IMR-90 (cell line): ENCODE measurements around the gene TM9SF4. TPM values are rescaled to one million over a fixed set of nuclear protein-coding genes. Genes with fewer than 3 reads are reported as not detected.

Source experiments
- ATAC-seq: fragments of 200-7000 bp; cut with Tn5 transposase; 2 replicates; pipeline ENCODE4 v1.9.1; 2020; ENCODE audit warnings: low read depth, mild to moderate bottlenecking, moderate library complexity
- BruUV-seq: library from RNA; stranded (reverse); fragments of 400-500 nt; replicated peaks from 2 replicates; lab custom pipeline; 2021; lab: Mats Ljungman, UMichigan
- CTCF ChIA-PET: fragments of 300-600 bp; formaldehyde crosslinking; extraction: SDS; loops from one replicate; lab custom pipeline; 2021; ENCODE audit warnings: antibody characterized with exemption; lab: Yijun Ruan, JAX
- POLR2A ChIA-PET: fragments of 300-600 bp; sonication (Branson Sonifier 250); formaldehyde crosslinking; loops from one replicate; lab custom pipeline; 2022; ENCODE audit warnings: antibody characterized with exemption; ENCODE audit not compliant: unreplicated experiment; lab: Charles Lee
- DNase-seq: peaks from one replicate; pipeline ENCODE4 v3.0.0; 2013
- H2AFZ ChIP-seq: replicated peaks from 2 replicates; pipeline ENCODE3; 2013; ENCODE audit warnings: low read length, mild to moderate bottlenecking; ENCODE audit not compliant: poor library complexity
- H2AK5ac ChIP-seq: 2 replicates; pipeline ENCODE4 v1.6.1; 2013; ENCODE audit warnings: low read depth, low read length, inconsistent platforms
- H2AK9ac ChIP-seq: replicated peaks from 2 replicates; pipeline ENCODE3; 2013; ENCODE audit warnings: mild to moderate bottlenecking, low read depth, low read length, moderate library complexity; ENCODE audit not compliant: poor library complexity
- H2BK120ac ChIP-seq: 2 replicates; pipeline ENCODE4 v1.6.1; 2013; ENCODE audit warnings: low read depth, low read length, inconsistent platforms
- H2BK15ac ChIP-seq: 3 replicates; pipeline ENCODE4 v1.6.1; 2013; ENCODE audit warnings: low read depth, low read length, inconsistent platforms
- H2BK20ac ChIP-seq: 2 replicates; pipeline ENCODE4 v1.6.1; 2013; ENCODE audit warnings: low read depth, mild to moderate bottlenecking, inconsistent platforms, low read length, moderate library complexity
- H2BK5ac ChIP-seq: 2 replicates; pipeline ENCODE4 v1.6.1; 2013; ENCODE audit warnings: mild to moderate bottlenecking, low read depth, low read length, inconsistent platforms; ENCODE audit not compliant: poor library complexity, severe bottlenecking
- H3K14ac ChIP-seq: replicated peaks from 2 replicates; pipeline ENCODE4 v1.6.1; 2013; ENCODE audit warnings: low read depth, low read length, inconsistent platforms
- H3K18ac ChIP-seq: 2 replicates; pipeline ENCODE4 v1.6.1; 2013; ENCODE audit warnings: low read depth, low read length, control low read depth
- H3K23ac ChIP-seq: 2 replicates; pipeline ENCODE4 v1.6.1; 2013; ENCODE audit warnings: low read depth, low read length, inconsistent platforms
- H3K27ac ChIP-seq: 2 replicates; pipeline ENCODE4 v1.5.1; 2013; ENCODE audit warnings: mild to moderate bottlenecking, control low read depth, low read length; ENCODE audit not compliant: insufficient read depth
- H3K27me3 ChIP-seq: 2 replicates; pipeline ENCODE4 v1.6.1; 2013; ENCODE audit warnings: low read length; ENCODE audit not compliant: control insufficient read depth, insufficient read depth
- H3K36me3 ChIP-seq: 2 replicates; pipeline ENCODE4 v1.6.1; 2013; ENCODE audit warnings: low read length, mixed read lengths; ENCODE audit not compliant: control insufficient read depth, insufficient read depth
- H3K4ac ChIP-seq: 2 replicates; pipeline ENCODE4 v1.6.1; 2013; ENCODE audit warnings: low read depth, low read length, inconsistent platforms
- H3K4me1 ChIP-seq: 2 replicates; pipeline ENCODE4 v1.6.1; 2013; ENCODE audit warnings: low read length, mixed read lengths; ENCODE audit not compliant: control insufficient read depth, insufficient read depth
- H3K4me2 ChIP-seq: 2 replicates; pipeline ENCODE4 v1.6.1; 2013; ENCODE audit warnings: low read depth, mild to moderate bottlenecking, control low read depth, low read length, moderate library complexity
- H3K4me3 ChIP-seq: 2 replicates; pipeline ENCODE4 v1.5.1; 2013; ENCODE audit warnings: low read depth, mild to moderate bottlenecking, control low read depth, low read length, moderate library complexity; ENCODE audit not compliant: insufficient read depth
- H3K56ac ChIP-seq: 2 replicates; pipeline ENCODE4 v1.6.1; 2013; ENCODE audit warnings: low read length, inconsistent platforms; ENCODE audit not compliant: insufficient read depth; ENCODE audit errors: extremely low read depth
- H3K79me1 ChIP-seq, 2 experiments: 2 replicates each; pipeline ENCODE4 v1.6.1; 2013; ENCODE audit warnings: low read length in 2 of 2, inconsistent platforms in 1 of 2, low read depth in 1 of 2
- H3K9ac ChIP-seq: 2 replicates; pipeline ENCODE4 v1.6.1; 2013; ENCODE audit warnings: low read depth, low read length, control low read depth
- H3K9me1 ChIP-seq: 2 replicates; pipeline ENCODE4 v1.6.1; 2013; ENCODE audit warnings: low read length, inconsistent platforms; ENCODE audit not compliant: insufficient read depth
- H3K9me3 ChIP-seq: 2 replicates; pipeline ENCODE4 v1.6.1; 2013; ENCODE audit warnings: low read length; ENCODE audit not compliant: control insufficient read depth, insufficient read depth
- H4K20me1 ChIP-seq: 2 replicates; pipeline ENCODE4 v1.6.1; 2013; ENCODE audit warnings: low read length, inconsistent platforms; ENCODE audit not compliant: insufficient read depth
- H4K5ac ChIP-seq: 2 replicates; pipeline ENCODE4 v1.6.1; 2013; ENCODE audit warnings: mild to moderate bottlenecking, low read depth, low read length, control low read depth
- H4K8ac ChIP-seq, 2 experiments: 2 replicates each; pipeline ENCODE4 v1.6.1; 2013; ENCODE audit warnings: low read depth in 2 of 2, low read length in 2 of 2, control low read depth in 1 of 2, inconsistent platforms in 1 of 2
- H4K91ac ChIP-seq: 2 replicates; pipeline ENCODE4 v1.6.1; 2013; ENCODE audit warnings: low read depth, low read length, inconsistent platforms; ENCODE audit not compliant: insufficient read depth
- BHLHE40 ChIP-seq: fragments of 150-350 bp; IDR thresholded peaks from 2 replicates; pipeline ENCODE4 v1.6.1; 2016; ENCODE audit warnings: mild to moderate bottlenecking, low read depth, low read length
- MAFK ChIP-seq: IDR thresholded peaks from 2 replicates; pipeline ENCODE4 v1.6.1; 2012; ENCODE audit warnings: low read depth, low read length, improper control_type of control experiment
- RAD21 ChIP-seq: IDR thresholded peaks from 2 replicates; pipeline ENCODE4 v1.6.1; 2012; ENCODE audit warnings: low read length, improper control_type of control experiment
- WGBS, 2 experiments: methylation state at CpG; one replicate each; pipeline versions ENCODE4 v1.1.5 to v1.1.7; 2013; ENCODE audit warnings: missing lambda C conversion rate in 2 of 2; ENCODE audit not compliant: insufficient read length in 1 of 2; ENCODE audit errors: extremely low coverage in 2 of 2; 5-methylcytosine and 5-hydroxymethylcytosine counted together
- dilution Hi-C: fragments of 300-500 bp; cut with HindIII; formaldehyde crosslinking; loops from one replicate; pipeline ENCODE4 v1.14.3; 2018; ENCODE audit warnings: low sequenced_read_pairs; ENCODE audit not compliant: unreplicated experiment
- in situ Hi-C: fragments of 300-500 bp; cut with MboI; formaldehyde crosslinking; loops from 3 replicates; pipeline ENCODE4 v1.14.3; 2019; ENCODE audit warnings: low sequenced_read_pairs, inconsistent platforms, mixed read lengths
- intact Hi-C: fragments of 100-400 bp; cut with micrococcal nuclease; formaldehyde crosslinking; loops from 2 replicates; pipeline ENCODE4 v1.10.0; 2022
- polyA plus RNA-seq, 3 experiments: library from polyadenylated mRNA; depleted of rRNA; stranded (reverse); fragments of >200 nt; gene quantifications; 2 replicates each; pipeline ENCODE4 v1.2.3, GENCODE V29; 2012; ENCODE audit warnings: low replicate concordance in 1 of 3
- total RNA-seq: library from RNA; depleted of rRNA; stranded (reverse); fragments of >200 nt; gene quantifications from 2 replicates; pipeline ENCODE4 v1.2.3, GENCODE V29; 2012

The TM9SF4 gene
- total and polyA plus RNA-seq, 2 of the 4 experiments (the other 2 are of a cell fraction), result 35.3 to 59.1 TPM

GRCh38 chr20:32205843-32206759 is 96.6 kb downstream of the TM9SF4 start:
- Histone ChIP-seq H4K8ac (no peak overlapping the region; a peak in 1 of 4 replicates), H3K27me3 (no peaks in the 10 kb centered on the region), H3K18ac (no peak overlapping the region), H2BK120ac (no peak overlapping the region), H3K56ac (no peak overlapping the region), H3K4me2 (peak overlapping the region; percentile 95), H2AK5ac (no peak overlapping the region; the same call in 1 of the 2 replicates), H2AFZ (no peak overlapping the region), H3K4ac (no peak overlapping the region; the same call in 1 of the 2 replicates), H4K20me1 (peaks cover 43% of the 10 kb centered on the region), H3K9ac (peak overlapping the region; percentile 94; the same call in 1 of the 2 replicates), H3K4me1 (peaks cover 23% of the 10 kb centered on the region), H3K23ac (peak overlapping the region; percentile 53), H3K14ac (peak overlapping the region; percentile 48; the same call in 1 of the 2 replicates), H3K9me1 (peaks cover 26% of the 10 kb centered on the region), H2BK20ac (no peak overlapping the region), H2BK15ac (no peak overlapping the region), H4K5ac (no peak overlapping the region), H2BK5ac (no peak overlapping the region), H3K36me3 (peaks cover 16% of the 10 kb centered on the region), H3K4me3 (peak overlapping the region; percentile 93), H3K9me3 (no peaks in the 10 kb centered on the region), H3K79me1 (peaks cover 68 to 89% of the 10 kb centered on the region in 2 experiments), H3K27ac (no peak overlapping the region), H2AK9ac (peak overlapping the region; percentile 97), H4K91ac (no peak overlapping the region)
- intact Hi-C loops (loop anchor here (5.0 kb wide), 1 partner anchor 384 kb away; no protein-coding TSS in a partner anchor), dilution Hi-C loops (no loop called here), in situ Hi-C loops (no loop called here)
- no peak for TF ChIP-seq RAD21
- TF ChIP-seq BHLHE40, result no peak
- TF ChIP-seq MAFK, result no peak
- no CpG with 5 or more reads among the region's 8 CpGs for WGBS, 2 experiments
- BruUV-seq, result no TSS peak
- CTCF ChIA-PET, result no interaction called here
- DNase-seq (no peak), ATAC-seq (no peak)
- POLR2A ChIA-PET, result no interaction called here
